ACC112 (cell line): Measurements from ENCODE around the gene EBI3.
"Not testable (repeated sequence)": the region's sequence is repeated elsewhere in the genome, so short reads cannot be mapped to it uniquely, and the experiment has no call there.

Experiments
- H2AFZ ChIP-seq: fragments of 200-600 bp; sonication (generic); one replicate; pipeline ENCODE4 v1.6.0; 2017; ENCODE audit warnings: antibody characterized with exemption, low read length; ENCODE audit not compliant: unreplicated experiment
- H3K27ac ChIP-seq: fragments of 200-600 bp; sonication (generic); 2 replicates; pipeline ENCODE4 v1.5.1; 2014; ENCODE audit warnings: low read depth, mild to moderate bottlenecking, antibody characterized with exemption, low read length, moderate library complexity
- H3K27me3 ChIP-seq: fragments of 200-600 bp; sonication (generic); 2 replicates; pipeline ENCODE4 v1.6.1; 2014; ENCODE audit warnings: mild to moderate bottlenecking, antibody characterized with exemption, low read length, moderate library complexity, mixed read lengths; ENCODE audit not compliant: insufficient read depth
- H3K36me3 ChIP-seq: fragments of 200-600 bp; sonication (generic); 2 replicates; pipeline ENCODE4 v1.6.1; 2016; ENCODE audit warnings: mild to moderate bottlenecking, antibody characterized with exemption, low read length, moderate library complexity, mixed read lengths; ENCODE audit not compliant: insufficient read depth
- H3K4me1 ChIP-seq: fragments of 200-600 bp; sonication (generic); one replicate; pipeline ENCODE4 v1.6.1; 2016; ENCODE audit warnings: low read length, mixed read lengths; ENCODE audit not compliant: insufficient read depth, unreplicated experiment, control insufficient read depth
- H3K4me3 ChIP-seq: fragments of 200-600 bp; sonication (generic); 2 replicates; pipeline ENCODE4 v1.5.1; 2014; ENCODE audit warnings: mild to moderate bottlenecking, low read depth, low read length
- H3K79me2 ChIP-seq: fragments of 200-600 bp; sonication (generic); one replicate; pipeline ENCODE4 v1.6.0; 2016; ENCODE audit warnings: low read length; ENCODE audit not compliant: control insufficient read depth, unreplicated experiment, insufficient read depth

Gene EBI3

DNA sequence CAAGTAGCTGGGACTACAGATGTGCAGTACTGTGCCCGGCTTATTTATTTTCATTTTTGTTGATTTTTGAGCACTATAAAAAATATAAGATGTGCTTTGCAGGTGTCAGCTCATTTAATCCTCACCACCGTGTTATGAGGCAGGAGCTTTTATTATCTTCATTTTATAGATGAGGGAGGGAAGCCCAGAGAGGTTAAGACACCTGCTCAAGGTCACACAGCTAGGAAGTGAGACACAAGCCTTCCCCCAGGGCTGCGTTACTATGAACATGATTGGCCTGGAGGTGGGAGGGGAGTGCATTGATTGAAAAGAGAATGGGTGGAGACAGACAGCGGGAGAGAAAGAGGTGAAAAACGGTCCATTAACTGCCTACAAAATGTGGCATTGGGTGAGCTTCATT is 39.7 kb upstream of the EBI3 start:
- Histone ChIP-seq H2AFZ (no peak overlapping the region), H3K27ac (no peak overlapping the region), H3K4me3 (no peak overlapping the region), H3K79me2 (no peaks in the 10 kb centered on the region), H3K27me3 (no peaks in the 10 kb centered on the region), H3K4me1 (no peaks in the 10 kb centered on the region), H3K36me3 (no peaks in the 10 kb centered on the region)

DNA sequence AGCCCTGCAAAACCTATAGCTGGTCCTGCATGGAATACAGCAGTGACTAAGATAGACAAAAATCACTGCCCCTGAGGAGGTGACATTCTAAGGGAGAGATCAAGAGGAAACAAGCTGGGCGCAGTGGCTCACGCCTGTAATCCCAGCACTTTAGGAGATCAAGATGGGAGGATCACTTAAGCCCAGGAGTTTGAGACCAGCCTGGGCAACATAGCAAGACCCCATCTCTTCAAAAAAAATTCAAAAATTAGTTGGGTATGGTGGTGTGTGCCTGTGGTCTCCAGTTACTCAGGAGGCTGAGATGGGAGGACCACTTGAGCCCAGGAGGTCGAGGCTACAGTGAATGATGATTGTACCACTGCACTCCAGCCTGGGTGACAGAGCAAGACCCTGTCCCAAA is 36.8 kb upstream of the EBI3 start:
- not testable (repeated sequence) for H3K4me1 ChIP-seq, H2AFZ ChIP-seq, H3K79me2 ChIP-seq, H3K4me3 ChIP-seq, H3K36me3 ChIP-seq, H3K27me3 ChIP-seq, H3K27ac ChIP-seq

DNA sequence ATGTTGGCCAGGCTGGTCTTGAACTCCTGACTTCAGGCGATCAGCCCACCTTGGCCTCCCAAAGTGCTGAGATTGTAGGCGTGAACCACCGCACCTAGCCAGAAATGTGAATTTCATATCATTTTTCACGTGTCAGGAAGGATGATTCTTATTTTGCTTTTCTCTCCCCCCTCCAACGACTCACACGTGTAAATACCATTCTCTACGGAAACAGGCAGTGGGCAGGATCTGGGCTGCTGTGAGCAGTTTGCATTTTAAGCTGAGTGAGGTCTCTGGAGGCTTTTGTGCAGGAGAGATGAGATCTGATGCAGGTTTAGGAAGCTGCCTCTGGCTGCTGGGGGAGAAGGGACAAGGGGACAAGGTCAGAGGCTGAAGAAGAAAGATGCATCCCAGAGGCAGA is 35.0 kb upstream of the EBI3 start:
- H2AFZ ChIP-seq, result no peak overlapping the region
- peaks cover 20% of the 10 kb centered on the region for H3K27me3 ChIP-seq
- no peak overlapping the region for H3K27ac ChIP-seq
- H3K36me3 ChIP-seq, result no peaks in the 10 kb centered on the region
- H3K4me3 ChIP-seq, result no peak overlapping the region
- H3K4me1 ChIP-seq, result no peaks in the 10 kb centered on the region
- H3K79me2 ChIP-seq, result no peaks in the 10 kb centered on the region

DNA sequence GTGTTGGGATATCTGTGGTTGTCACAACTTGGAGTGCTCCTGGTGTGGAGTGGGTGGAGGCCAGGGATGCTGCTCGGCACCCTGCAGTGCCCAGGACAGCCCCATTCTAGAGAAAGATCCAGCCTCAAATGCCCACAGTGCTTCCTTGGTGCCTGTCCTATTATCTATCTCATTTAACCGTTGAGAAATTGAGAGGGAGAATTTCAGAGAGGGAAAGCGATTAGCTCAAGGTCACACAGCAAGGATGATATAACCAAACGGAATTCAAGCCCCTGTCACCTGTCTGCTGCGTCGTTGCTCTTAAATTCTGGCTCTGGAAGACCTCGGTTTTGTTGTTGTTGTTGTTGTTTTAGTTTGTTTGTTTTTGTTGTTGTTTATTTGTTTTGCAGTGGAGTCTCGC is 33.3 kb upstream of the EBI3 start:
- Histone ChIP-seq H3K4me1 (no peaks in the 10 kb centered on the region), H3K79me2 (no peaks in the 10 kb centered on the region), H3K4me3 (no peak overlapping the region), H3K36me3 (no peaks in the 10 kb centered on the region), H2AFZ (no peak overlapping the region), H3K27ac (no peak overlapping the region), H3K27me3 (peaks cover 26% of the 10 kb centered on the region)

DNA sequence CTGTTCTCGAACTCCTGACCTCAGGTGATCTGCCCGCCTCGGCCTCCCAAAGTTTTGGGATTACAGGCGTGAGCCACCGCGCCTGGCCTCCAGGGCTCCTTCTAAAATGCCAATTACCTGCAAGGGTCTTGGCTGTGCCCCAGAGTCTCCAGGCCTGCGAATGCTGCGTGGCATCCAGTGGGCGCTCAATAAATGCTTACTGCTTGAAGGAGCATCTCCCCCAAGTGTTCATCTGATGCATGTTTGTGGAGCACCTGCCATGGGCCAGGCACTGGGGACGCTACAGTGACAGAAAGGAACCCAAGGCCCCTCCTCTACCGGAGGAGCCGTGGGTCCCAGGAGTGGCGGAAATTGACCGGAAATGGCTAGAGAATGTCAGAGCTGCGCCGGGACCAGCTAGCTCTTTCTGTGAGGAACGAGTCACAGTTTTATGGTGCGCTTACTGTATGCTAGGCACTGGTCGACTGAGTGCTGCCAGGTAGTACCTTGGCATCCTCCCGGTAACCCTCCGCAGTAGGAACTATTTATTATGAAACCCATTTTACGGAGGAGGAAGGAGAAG is 32.7 kb upstream of the EBI3 start:
- no peaks in the 10 kb centered on the region for H3K36me3 ChIP-seq
- peaks cover 29% of the 10 kb centered on the region for H3K27me3 ChIP-seq
- H3K79me2 ChIP-seq, result no peaks in the 10 kb centered on the region
- no peak overlapping the region for H2AFZ ChIP-seq
- H3K4me1 ChIP-seq, result no peaks in the 10 kb centered on the region
- H3K27ac ChIP-seq, result no peak overlapping the region
- no peak overlapping the region for H3K4me3 ChIP-seq

DNA sequence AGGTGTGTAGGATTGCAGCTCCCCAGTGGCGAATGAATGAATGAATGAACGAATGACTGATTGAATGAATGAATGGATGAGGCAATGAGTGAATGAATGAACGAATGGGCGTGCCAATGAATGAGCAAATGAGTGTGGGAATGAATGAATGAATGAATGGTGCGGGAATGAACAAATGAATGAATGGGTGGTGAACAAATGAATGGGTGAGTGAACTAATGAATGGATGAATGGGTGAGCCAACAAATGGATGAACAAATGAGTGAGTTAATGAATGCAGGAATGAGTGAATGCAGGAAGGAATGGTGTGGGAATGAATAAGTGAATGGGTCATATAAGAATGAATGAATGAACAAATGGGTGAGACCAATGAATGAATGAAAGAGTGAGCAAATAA is 32.1 kb upstream of the EBI3 start:
- Histone ChIP-seq H3K36me3 (no peaks in the 10 kb centered on the region), H3K4me3 (no peak overlapping the region), H3K4me1 (no peaks in the 10 kb centered on the region), H2AFZ (no peak overlapping the region), H3K27ac (no peak overlapping the region), H3K79me2 (no peaks in the 10 kb centered on the region), H3K27me3 (peaks cover 29% of the 10 kb centered on the region)

DNA sequence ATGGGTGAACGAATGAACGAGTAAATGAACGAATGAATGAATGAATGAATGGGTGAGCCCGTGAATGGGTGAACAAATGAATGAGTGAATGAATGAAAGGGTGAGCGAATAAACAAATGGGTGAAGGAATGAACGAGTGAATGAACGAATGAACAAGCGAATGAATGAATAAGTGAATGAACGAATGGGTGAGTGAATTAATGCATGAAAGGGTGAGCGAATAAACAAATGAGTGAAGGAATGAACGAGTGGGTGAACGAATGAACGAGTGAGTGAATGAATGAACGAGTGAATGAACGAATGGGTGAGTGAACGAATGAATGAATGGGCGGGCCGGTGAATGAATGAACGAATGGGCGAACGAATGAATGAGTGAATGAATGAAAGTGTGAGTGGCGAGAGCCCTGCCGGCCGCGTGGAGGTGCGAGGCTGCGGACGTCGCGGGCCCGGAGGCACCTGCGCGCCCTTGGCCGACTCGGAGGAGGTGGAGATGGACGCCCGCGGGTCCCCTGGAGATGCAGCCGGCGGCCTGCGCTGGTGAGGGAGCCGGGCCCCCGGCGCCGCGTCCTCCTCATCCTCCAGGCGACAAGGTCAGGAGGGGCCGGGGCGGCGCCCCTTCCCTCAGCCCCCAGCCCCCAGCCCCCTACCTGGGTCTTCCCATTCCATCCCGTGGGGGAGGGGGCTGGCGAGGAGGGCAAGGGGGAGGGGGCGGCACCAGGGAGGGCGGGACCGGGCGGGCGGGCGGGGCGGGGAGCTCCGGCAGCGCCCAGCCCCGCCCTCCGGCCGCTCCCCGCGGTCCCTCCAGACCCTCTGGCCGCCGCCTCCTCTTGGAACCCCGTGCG is 31.5 kb upstream of the EBI3 start:
- Histone ChIP-seq H2AFZ (no peak overlapping the region), H3K27me3 (peaks cover 29% of the 10 kb centered on the region), H3K4me1 (no peaks in the 10 kb centered on the region), H3K27ac (no peak overlapping the region), H3K4me3 (no peak overlapping the region), H3K36me3 (no peaks in the 10 kb centered on the region), H3K79me2 (no peaks in the 10 kb centered on the region)

DNA sequence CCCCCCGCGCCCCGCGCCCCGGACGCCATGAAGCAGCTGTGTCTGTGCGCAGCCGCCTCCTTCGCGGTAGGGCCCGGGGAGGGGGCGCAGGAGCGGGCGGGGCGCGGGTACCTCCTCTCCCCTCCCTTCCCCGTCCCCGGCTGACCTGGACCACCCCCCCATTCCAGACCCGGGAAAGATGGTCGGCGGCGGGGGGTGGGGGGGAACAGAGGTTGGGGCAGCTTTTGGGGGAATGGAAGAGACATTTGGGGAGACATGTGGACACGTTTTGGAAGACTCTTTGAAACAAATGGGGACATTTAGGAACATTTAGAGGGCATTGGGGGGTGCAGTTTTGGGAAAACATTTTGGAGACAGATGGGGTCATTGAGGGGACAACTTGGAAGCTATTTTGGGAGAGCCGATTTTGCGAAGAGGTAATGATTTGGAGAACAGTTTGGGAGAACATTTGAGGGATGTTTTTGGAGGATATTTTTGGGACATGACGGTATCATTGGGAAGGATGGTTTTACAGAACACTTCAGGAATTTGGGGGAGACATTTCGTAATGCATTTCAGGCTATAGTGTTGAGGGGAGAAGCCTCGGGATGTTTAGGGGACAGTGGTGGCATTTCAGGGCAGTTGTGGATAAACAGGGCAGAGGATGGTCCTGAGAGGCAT is 30.7 kb upstream of the EBI3 start:
- H3K4me3 ChIP-seq, result no peak overlapping the region
- H2AFZ ChIP-seq, result no peak overlapping the region
- H3K27me3 ChIP-seq, result peaks cover 29% of the 10 kb centered on the region

DNA sequence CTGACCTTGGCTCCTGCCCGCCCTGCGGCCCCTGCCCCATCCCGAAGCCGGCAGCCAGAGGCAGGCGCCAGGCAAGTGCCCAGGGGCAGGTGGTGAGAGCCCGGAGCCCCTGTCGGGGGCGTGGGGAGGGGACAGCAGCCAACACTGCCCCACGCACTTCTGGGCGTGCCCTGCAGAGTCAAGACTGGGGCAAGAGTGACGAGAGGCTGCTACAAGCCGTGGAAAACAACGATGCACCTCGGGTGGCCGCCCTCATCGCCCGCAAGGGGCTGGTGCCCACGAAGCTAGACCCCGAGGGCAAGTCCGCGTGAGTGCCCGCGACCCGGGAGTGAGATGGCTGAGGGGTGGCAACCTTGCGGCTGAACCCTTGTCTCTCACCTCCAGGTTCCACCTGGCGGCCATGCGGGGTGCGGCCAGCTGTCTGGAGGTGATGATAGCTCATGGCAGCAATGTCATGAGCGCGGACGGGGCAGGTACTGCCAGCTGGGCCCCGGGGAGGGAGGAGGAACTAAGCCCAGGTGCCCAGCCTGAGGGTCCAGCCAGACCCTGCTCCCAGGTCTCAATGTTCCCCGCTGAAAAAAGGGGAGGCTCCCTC is 29.5 kb upstream of the EBI3 start:
- H2AFZ ChIP-seq, result no peak overlapping the region
- no peak overlapping the region for H3K27ac ChIP-seq
- H3K4me3 ChIP-seq, result no peak overlapping the region
- no peaks in the 10 kb centered on the region for H3K36me3 ChIP-seq
- H3K27me3 ChIP-seq, result peaks cover 29% of the 10 kb centered on the region
- no peaks in the 10 kb centered on the region for H3K79me2 ChIP-seq
- H3K4me1 ChIP-seq, result no peaks in the 10 kb centered on the region

More for the DNA sequence above, 30.7 kb upstream of the EBI3 start:
- no peaks in the 10 kb centered on the region for H3K36me3 ChIP-seq
- H3K79me2 ChIP-seq, result no peaks in the 10 kb centered on the region
- no peaks in the 10 kb centered on the region for H3K4me1 ChIP-seq
- no peak overlapping the region for H3K27ac ChIP-seq

DNA sequence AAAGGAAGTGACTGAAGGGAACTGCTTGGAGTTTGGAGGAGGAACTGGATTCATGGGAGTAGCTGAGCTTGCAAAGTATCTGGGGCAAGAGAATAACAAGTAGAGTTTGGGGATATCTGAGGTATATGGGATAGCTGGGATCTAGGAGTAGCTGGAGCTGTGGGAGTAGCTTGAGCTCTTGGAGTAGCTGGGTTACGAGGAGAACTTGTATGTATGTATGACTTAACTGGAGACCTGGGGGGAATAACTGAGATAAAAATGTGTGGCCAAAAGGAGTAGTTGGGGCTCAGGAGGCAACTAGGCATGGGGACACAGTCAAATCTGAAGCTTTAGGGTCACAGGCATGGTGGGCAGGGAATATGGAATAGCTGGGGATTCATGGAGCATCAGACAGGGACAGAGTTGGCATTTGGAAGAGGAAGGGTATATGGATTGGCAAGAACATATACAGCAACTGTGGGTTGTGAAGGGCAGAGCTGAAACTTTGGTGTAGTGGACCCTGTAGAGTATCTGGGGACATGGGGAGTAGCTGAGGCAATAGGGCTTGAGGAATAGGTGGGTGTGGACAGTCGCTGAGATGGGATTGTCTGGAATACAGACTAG is 28.3 kb upstream of the EBI3 start:
- H3K27me3 ChIP-seq, result peaks cover 29% of the 10 kb centered on the region
- no peaks in the 10 kb centered on the region for H3K79me2 ChIP-seq
- H2AFZ ChIP-seq, result no peak overlapping the region
- no peak overlapping the region for H3K27ac ChIP-seq
- H3K4me3 ChIP-seq, result no peak overlapping the region
- no peaks in the 10 kb centered on the region for H3K36me3 ChIP-seq
- H3K4me1 ChIP-seq, result no peaks in the 10 kb centered on the region
